AG04450 (cell line): ENCODE results near the gene PRICKLE3. TPM values are rescaled to one million over a fixed set of nuclear protein-coding genes. Genes with fewer than 3 reads are reported as not detected.
A peak's percentile ranks its signal among the peaks of the same experiment; 100 is the strongest.

ENCODE experiments used
- CTCF ChIA-PET: fragments of 300-600, 350-600 bp; formaldehyde crosslinking; extraction: SDS; loops from one replicate; lab custom pipeline; 2022; ENCODE audit warnings: antibody characterized with exemption, inconsistent platforms; lab: Charles Lee
- POLR2A ChIA-PET: fragments of 350-600 bp; formaldehyde crosslinking; extraction: SDS; loops from one replicate; lab custom pipeline; 2021; ENCODE audit warnings: antibody characterized with exemption, inconsistent platforms; lab: Yijun Ruan, JAX
- DNase-seq: peaks from one replicate; pipeline ENCODE4 v3.0.0-alpha.2; 2011; ENCODE audit warnings: low read depth, low spot score
- H3K27ac ChIP-seq: one replicate; pipeline ENCODE4 v1.5.1; 2012; ENCODE audit warnings: low read depth, low read length, control low read depth
- H3K27me3 ChIP-seq: one replicate; pipeline ENCODE4 v1.6.0; 2012; ENCODE audit warnings: low read length; ENCODE audit not compliant: control insufficient read depth, insufficient read depth
- H3K4me3 ChIP-seq: 2 replicates; pipeline ENCODE4 v1.5.1; 2011; ENCODE audit warnings: mild to moderate bottlenecking, low read depth, low read length, control low read depth
- H3K9me3 ChIP-seq: 2 replicates; pipeline ENCODE4 v1.5.1; 2012; ENCODE audit warnings: low read length; ENCODE audit not compliant: control insufficient read depth, insufficient read depth
- polyA plus RNA-seq: library from polyadenylated mRNA; depleted of rRNA; stranded (reverse); fragments of >200 nt; gene quantifications from 2 replicates; pipeline ENCODE4 v1.2.3, GENCODE V29; 2011
- TF ChIP-seq, protein P1 (sequence below): IDR thresholded peaks from 2 replicates; pipeline ENCODE4 v1.5.1; 2011; ENCODE audit warnings: low read depth, low read length, control low read depth, inconsistent platforms

PRICKLE3 gene
- polyA plus RNA-seq, 1 experiment: 3.6 TPM

DNA sequence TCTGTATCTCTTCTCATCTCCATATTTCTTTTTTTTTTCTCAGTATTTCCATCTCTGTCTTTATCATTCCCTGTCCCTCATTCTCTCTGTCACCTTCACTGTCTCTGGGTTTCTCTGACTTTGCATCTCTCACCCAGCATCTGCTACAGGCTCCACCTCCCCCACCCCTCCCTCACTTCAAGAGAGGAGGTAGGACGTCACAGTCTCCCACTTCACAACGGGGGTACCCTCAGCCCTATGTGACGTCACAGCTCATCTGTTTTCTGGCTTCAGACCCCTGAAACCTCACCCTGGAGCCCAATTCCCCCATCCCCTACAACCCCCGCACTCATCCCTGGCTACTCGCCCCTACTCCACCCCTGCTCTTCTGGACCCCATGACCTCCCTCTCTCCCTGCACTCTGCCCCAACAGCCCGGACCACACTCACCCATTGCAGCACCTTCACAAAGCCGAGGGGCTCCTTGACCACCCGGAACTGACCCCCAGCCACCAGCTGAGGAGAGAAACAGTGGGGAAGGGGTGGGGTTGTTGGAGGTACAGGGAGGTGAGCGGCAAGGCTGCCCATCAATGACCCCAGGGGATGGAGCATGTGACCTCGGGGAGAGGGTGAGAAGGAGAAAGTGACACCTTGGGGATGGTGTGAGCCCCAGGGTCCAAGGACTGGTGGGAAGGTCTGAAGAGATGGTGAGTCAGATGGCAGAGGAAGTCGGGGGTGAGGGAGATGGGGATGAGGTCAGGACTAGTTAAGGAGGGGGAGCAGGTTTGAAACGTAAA lies 12.6 kb upstream of the PRICKLE3 start:
- Histone ChIP-seq H3K4me3 (no peak overlapping the region), H3K27me3 (no peaks in the 10 kb centered on the region), H3K27ac (no peak overlapping the region), H3K9me3 (no peaks in the 10 kb centered on the region)
- DNase-seq: no peak
- POLR2A ChIA-PET: no interaction called here
- CTCF ChIA-PET: no interaction called here
- TF ChIP-seq, protein P1, sequence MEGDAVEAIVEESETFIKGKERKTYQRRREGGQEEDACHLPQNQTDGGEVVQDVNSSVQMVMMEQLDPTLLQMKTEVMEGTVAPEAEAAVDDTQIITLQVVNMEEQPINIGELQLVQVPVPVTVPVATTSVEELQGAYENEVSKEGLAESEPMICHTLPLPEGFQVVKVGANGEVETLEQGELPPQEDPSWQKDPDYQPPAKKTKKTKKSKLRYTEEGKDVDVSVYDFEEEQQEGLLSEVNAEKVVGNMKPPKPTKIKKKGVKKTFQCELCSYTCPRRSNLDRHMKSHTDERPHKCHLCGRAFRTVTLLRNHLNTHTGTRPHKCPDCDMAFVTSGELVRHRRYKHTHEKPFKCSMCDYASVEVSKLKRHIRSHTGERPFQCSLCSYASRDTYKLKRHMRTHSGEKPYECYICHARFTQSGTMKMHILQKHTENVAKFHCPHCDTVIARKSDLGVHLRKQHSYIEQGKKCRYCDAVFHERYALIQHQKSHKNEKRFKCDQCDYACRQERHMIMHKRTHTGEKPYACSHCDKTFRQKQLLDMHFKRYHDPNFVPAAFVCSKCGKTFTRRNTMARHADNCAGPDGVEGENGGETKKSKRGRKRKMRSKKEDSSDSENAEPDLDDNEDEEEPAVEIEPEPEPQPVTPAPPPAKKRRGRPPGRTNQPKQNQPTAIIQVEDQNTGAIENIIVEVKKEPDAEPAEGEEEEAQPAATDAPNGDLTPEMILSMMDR: no peak

- Histone ChIP-seq H3K4me3 (no peak overlapping the region), H3K27me3 (no peaks in the 10 kb centered on the region), H3K27ac (no peak overlapping the region), H3K9me3 (no peaks in the 10 kb centered on the region)
- no peak for DNase-seq
- POLR2A ChIA-PET: no interaction called here
- TF ChIP-seq, protein P1: no peak
- CTCF ChIA-PET: no interaction called here
Measured at GRCh38 chrX:49197543-49198087, 11.4 kb upstream of the PRICKLE3 start.

- POLR2A ChIA-PET: no interaction called here
- Histone ChIP-seq H3K9me3 (no peaks in the 10 kb centered on the region), H3K27me3 (no peaks in the 10 kb centered on the region), H3K27ac (no peak overlapping the region), H3K4me3 (no peak overlapping the region)
- CTCF ChIA-PET: interaction anchor here (1.5 to 2.0 kb wide), 3 partner anchors 9 to 75 kb away, joined by 7 to 9 read pairs (median 8); no protein-coding TSS in a partner anchor
- no peak for DNase-seq
- TF ChIP-seq, protein P1: no peak
Measured at GRCh38 chrX:49193542-49193964, 7.4 kb upstream of the PRICKLE3 start.

DNA sequence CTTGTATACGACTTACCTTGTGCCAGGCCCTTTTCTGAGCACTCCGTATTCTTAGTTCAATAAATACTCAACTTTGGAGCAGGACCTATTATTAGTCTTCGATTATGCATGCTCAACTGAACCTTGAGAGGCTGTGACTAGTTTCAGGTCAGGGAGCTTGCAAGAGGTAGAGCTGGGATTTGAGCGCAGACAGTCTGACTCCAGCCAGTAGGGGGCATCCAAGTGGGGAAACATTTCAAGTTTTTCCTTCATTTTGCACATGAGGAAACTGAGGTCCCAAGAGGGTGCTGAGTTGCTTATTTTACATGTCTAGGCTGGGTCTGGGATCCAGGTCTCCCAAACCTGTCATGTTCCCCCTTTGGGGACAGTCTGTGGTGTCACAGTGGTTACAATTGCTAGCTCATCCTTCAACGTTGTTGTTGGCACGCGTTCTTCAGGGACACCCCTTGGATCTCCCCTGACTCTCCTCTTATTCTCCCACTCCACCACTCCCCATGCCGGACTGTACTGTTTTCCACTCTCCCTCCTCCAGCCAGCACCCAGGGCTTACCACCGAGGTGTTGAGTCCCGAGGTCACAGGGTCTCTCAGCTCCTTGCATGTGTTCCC lies 6.7 kb upstream of the PRICKLE3 start:
- H3K9me3 ChIP-seq: no peaks in the 10 kb centered on the region
- no peak for DNase-seq
- H3K4me3 ChIP-seq: no peak overlapping the region
- H3K27me3 ChIP-seq: no peaks in the 10 kb centered on the region
- H3K27ac ChIP-seq: no peak overlapping the region
- POLR2A ChIA-PET: interaction anchor here (0.5 kb wide), 1 partner anchor 1648 kb away, joined by 3 read pairs; no protein-coding TSS in a partner anchor
- CTCF ChIA-PET: interaction anchor here (0.8 to 2.0 kb wide), 8 partner anchors 9 to 562 kb away, joined by 3 to 9 read pairs (median 4); no protein-coding TSS in a partner anchor
- TF ChIP-seq, protein P1: peak; percentile 65
